OCI-LY1 (cell line): Measurements from ENCODE around the gene PLEKHA7.

Experiments
- H2AFZ ChIP-seq: fragments of 200-600 bp; sonication (generic), shearing (Covaris generic); 2 replicates; pipeline ENCODE4 v1.6.0; 2014; ENCODE audit warnings: antibody characterized with exemption, mild to moderate bottlenecking, low read length
- H3F3A ChIP-seq: fragments of 200-600 bp; sonication (generic), shearing (Covaris generic); 2 replicates; pipeline ENCODE4 v1.6.0; 2014; ENCODE audit warnings: mild to moderate bottlenecking, antibody characterized with exemption, low read length, moderate library complexity; ENCODE audit not compliant: insufficient read depth
- H3K27ac ChIP-seq: fragments of 200-600 bp; sonication (generic); 2 replicates; pipeline ENCODE4 v1.5.1; 2014; ENCODE audit warnings: low read length, mixed run types, mild to moderate bottlenecking, low read depth; ENCODE audit not compliant: poor library complexity, severe bottlenecking
- H3K27me3 ChIP-seq: fragments of 200-600 bp; sonication (generic); 2 replicates; pipeline ENCODE4 v1.6.0; 2014; ENCODE audit warnings: antibody characterized with exemption, mild to moderate bottlenecking, low read length, moderate library complexity; ENCODE audit not compliant: insufficient read depth
- H3K36me3 ChIP-seq: fragments of 200-600 bp; sonication (generic); 2 replicates; pipeline ENCODE4 v1.6.1; 2014; ENCODE audit warnings: mild to moderate bottlenecking, antibody characterized with exemption, low read length, moderate library complexity, mixed read lengths; ENCODE audit not compliant: insufficient read depth
- H3K4me1 ChIP-seq: fragments of 200-600 bp; sonication (generic); 2 replicates; pipeline ENCODE4 v1.5.1; 2014; ENCODE audit warnings: mild to moderate bottlenecking, low read length, moderate library complexity; ENCODE audit not compliant: insufficient read depth, severe bottlenecking
- H3K4me2 ChIP-seq: fragments of 200-600 bp; sonication (generic), shearing (Covaris generic); 2 replicates; pipeline ENCODE4 v1.6.1; 2014; ENCODE audit warnings: low read length
- H3K4me3 ChIP-seq: fragments of 200-600 bp; sonication (generic); 2 replicates; pipeline ENCODE4 v1.5.1; 2014; ENCODE audit warnings: low read length, low read depth, mild to moderate bottlenecking, mixed read lengths; ENCODE audit not compliant: poor library complexity, severe bottlenecking
- H3K79me2 ChIP-seq: fragments of 200-600 bp; shearing (Covaris generic); 2 replicates; pipeline ENCODE4 v1.6.1; 2016; ENCODE audit warnings: mixed run types, low read length, mixed read lengths; ENCODE audit not compliant: insufficient read depth
- H3K9ac ChIP-seq: fragments of 200-600 bp; sonication (generic), shearing (Covaris generic); 2 replicates; pipeline ENCODE4 v1.6.1; 2014; ENCODE audit warnings: mild to moderate bottlenecking, low read length, mixed read lengths
- H3K9me2 ChIP-seq: fragments of 200-600 bp; sonication (generic), shearing (Covaris generic); 2 replicates; pipeline ENCODE4 v1.6.1; 2014; ENCODE audit warnings: low read depth, mild to moderate bottlenecking, low read length, mixed read lengths
- H3K9me3 ChIP-seq: fragments of 200-600 bp; shearing (Covaris generic); 2 replicates; pipeline ENCODE4 v1.6.1; 2014; ENCODE audit warnings: low read length, mixed read lengths
- H4K20me1 ChIP-seq: fragments of 200-600 bp; sonication (generic), shearing (Covaris generic); 2 replicates; pipeline ENCODE4 v1.6.0; 2016; ENCODE audit warnings: mild to moderate bottlenecking, low read length; ENCODE audit not compliant: insufficient read depth
- CTCF ChIP-seq: fragments of 200-600 bp; sonication (generic), shearing (Covaris generic); IDR thresholded peaks from 2 replicates; pipeline ENCODE4 v1.5.1; 2017; ENCODE audit warnings: mild to moderate bottlenecking, antibody characterized with exemption, low read length, moderate library complexity, mixed read lengths
- EZH2 ChIP-seq: fragments of 200-600 bp; sonication (generic), shearing (Covaris generic); IDR thresholded peaks from 2 replicates; pipeline ENCODE4 v1.8.0; 2017; ENCODE audit warnings: borderline replicate concordance, mixed run types, mild to moderate bottlenecking, antibody characterized with exemption, low read length, moderate library complexity, mixed read lengths

The PLEKHA7 gene

GRCh38 chr11:16776711-16777612 lies 237.3 kb downstream of the PLEKHA7 start:
- no peaks in the 10 kb centered on the region for H4K20me1 ChIP-seq
- no peak overlapping the region for H3K9ac ChIP-seq
- no peak overlapping the region for H3K4me2 ChIP-seq
- H3K27me3 ChIP-seq, result no peaks in the 10 kb centered on the region
- TF ChIP-seq EZH2 (no peak), CTCF (no peak)
- H3K79me2 ChIP-seq, result no peaks in the 10 kb centered on the region
- H3K4me1 ChIP-seq, result no peaks in the 10 kb centered on the region
- no peaks in the 10 kb centered on the region for H3K9me2 ChIP-seq
- H2AFZ ChIP-seq, result no peak overlapping the region
- no peaks in the 10 kb centered on the region for H3K9me3 ChIP-seq
- no peak overlapping the region for H3K4me3 ChIP-seq
- H3K36me3 ChIP-seq, result no peaks in the 10 kb centered on the region
- no peak overlapping the region for H3K27ac ChIP-seq
- H3F3A ChIP-seq, result no peaks in the 10 kb centered on the region

- no peaks in the 10 kb centered on the region for H3K79me2 ChIP-seq
- H3F3A ChIP-seq, result no peaks in the 10 kb centered on the region
- no peak for TF ChIP-seq CTCF
- TF ChIP-seq EZH2, result no peak
- no peaks in the 10 kb centered on the region for H3K27me3 ChIP-seq
- no peaks in the 10 kb centered on the region for H3K36me3 ChIP-seq
- H4K20me1 ChIP-seq, result no peaks in the 10 kb centered on the region
- H3K4me3 ChIP-seq, result no peak overlapping the region
- H2AFZ ChIP-seq, result no peak overlapping the region
- no peak overlapping the region for H3K9ac ChIP-seq
- H3K9me3 ChIP-seq, result no peaks in the 10 kb centered on the region
- no peaks in the 10 kb centered on the region for H3K4me1 ChIP-seq
- H3K9me2 ChIP-seq, result no peaks in the 10 kb centered on the region
- H3K4me2 ChIP-seq, result no peak overlapping the region
- no peak overlapping the region for H3K27ac ChIP-seq
Observed at GRCh38 chr11:16775614-16776283, 238.5 kb downstream of the PLEKHA7 start.

- H3K4me3 ChIP-seq, result no peak overlapping the region
Observed at GRCh38 chr11:16774936-16775613, 239.1 kb downstream of the PLEKHA7 start.

More at GRCh38 chr11:16774936-16775613, 239.1 kb downstream of the PLEKHA7 start:
- H3K9ac ChIP-seq, result no peak overlapping the region
- H3K36me3 ChIP-seq, result no peaks in the 10 kb centered on the region
- H3K79me2 ChIP-seq, result no peaks in the 10 kb centered on the region
- no peaks in the 10 kb centered on the region for H4K20me1 ChIP-seq
- no peak for TF ChIP-seq EZH2
- no peak for TF ChIP-seq CTCF
- no peaks in the 10 kb centered on the region for H3K4me1 ChIP-seq
- no peaks in the 10 kb centered on the region for H3F3A ChIP-seq
- no peak overlapping the region for H3K4me2 ChIP-seq
- H3K27ac ChIP-seq, result no peak overlapping the region
- H3K27me3 ChIP-seq, result no peaks in the 10 kb centered on the region
- no peaks in the 10 kb centered on the region for H3K9me2 ChIP-seq
- H2AFZ ChIP-seq, result no peak overlapping the region
- no peaks in the 10 kb centered on the region for H3K9me3 ChIP-seq
